Progenitor cell of endocrine pancreas (in vitro differentiated cells): ENCODE data around the gene OSBP2. TPM values are rescaled to one million over a fixed set of nuclear protein-coding genes. Genes with fewer than 3 reads are reported as not detected.
"Not testable (repeated sequence)": the region's sequence is repeated elsewhere in the genome, so short reads cannot be mapped to it uniquely, and the experiment has no call there.

ENCODE experiments used
- DNase-seq: peaks from one replicate; pipeline ENCODE4 v3.0.0; 2021; ENCODE audit warnings: low spot score; ENCODE audit not compliant: unreplicated experiment
- H3K27ac Mint-ChIP-seq: 2 replicates; pipeline ENCODE4 v1.8.0; 2021; ENCODE audit warnings: mild to moderate bottlenecking, moderate library complexity, mixed read lengths
- H3K27me3 Mint-ChIP-seq: 2 replicates; pipeline ENCODE4 v1.8.0; 2021; ENCODE audit warnings: mixed read lengths
- H3K36me3 Mint-ChIP-seq: 2 replicates; pipeline ENCODE4 v1.8.0; 2022; ENCODE audit warnings: mixed read lengths; ENCODE audit not compliant: insufficient read depth
- H3K4me1 Mint-ChIP-seq: 2 replicates; pipeline ENCODE4 v1.8.0; 2021; ENCODE audit warnings: low read depth, mixed read lengths
- H3K4me3 Mint-ChIP-seq: 2 replicates; pipeline ENCODE4 v1.8.0; 2021; ENCODE audit warnings: low read depth, mild to moderate bottlenecking, moderate library complexity, mixed read lengths
- H3K9me3 Mint-ChIP-seq: 2 replicates; pipeline ENCODE4 v1.8.0; 2021; ENCODE audit warnings: low read depth, mixed read lengths
- total RNA-seq: library from RNA; stranded (reverse); gene quantifications from 2 replicates; pipeline ENCODE4 v1.2.1, GENCODE V29; 2021
- TF ChIP-seq, protein P1 (sequence below): fragments of 200-600 bp; sonication (generic); IDR thresholded peaks from one replicate; pipeline ENCODE4 v1.5.0; 2021; ENCODE audit warnings: antibody characterized with exemption, mild to moderate bottlenecking; ENCODE audit not compliant: unreplicated experiment

Gene OSBP2
- total RNA-seq, 1 donor from 2014 or later = 8.3 TPM

DNA sequence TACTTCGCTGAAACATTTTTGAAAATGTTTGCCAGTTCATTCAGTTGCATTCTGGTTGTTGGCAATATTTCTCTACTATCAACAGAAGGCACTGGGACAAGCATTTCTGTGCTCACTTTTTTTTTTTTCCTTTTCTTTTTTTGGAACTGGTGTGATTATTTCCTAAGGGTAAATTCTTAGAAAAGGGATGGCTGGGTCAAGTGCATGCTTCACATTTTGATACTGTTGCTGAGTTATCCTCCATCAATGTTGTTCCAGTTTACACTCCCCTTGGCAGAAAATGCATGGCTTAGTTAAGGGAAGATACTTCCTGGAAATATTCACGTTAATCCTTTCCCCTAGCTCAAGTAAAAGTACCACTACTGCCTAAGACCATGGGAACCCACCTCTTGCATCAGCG, 81.8 kb downstream of the OSBP2 start:
- no peak overlapping the region for H3K27ac Mint-ChIP-seq
- peaks cover 1% of the 10 kb centered on the region for H3K4me1 Mint-ChIP-seq
- no peak for DNase-seq
- H3K9me3 Mint-ChIP-seq = no peaks in the 10 kb centered on the region
- H3K27me3 Mint-ChIP-seq = no peaks in the 10 kb centered on the region
- TF ChIP-seq, protein P1, sequence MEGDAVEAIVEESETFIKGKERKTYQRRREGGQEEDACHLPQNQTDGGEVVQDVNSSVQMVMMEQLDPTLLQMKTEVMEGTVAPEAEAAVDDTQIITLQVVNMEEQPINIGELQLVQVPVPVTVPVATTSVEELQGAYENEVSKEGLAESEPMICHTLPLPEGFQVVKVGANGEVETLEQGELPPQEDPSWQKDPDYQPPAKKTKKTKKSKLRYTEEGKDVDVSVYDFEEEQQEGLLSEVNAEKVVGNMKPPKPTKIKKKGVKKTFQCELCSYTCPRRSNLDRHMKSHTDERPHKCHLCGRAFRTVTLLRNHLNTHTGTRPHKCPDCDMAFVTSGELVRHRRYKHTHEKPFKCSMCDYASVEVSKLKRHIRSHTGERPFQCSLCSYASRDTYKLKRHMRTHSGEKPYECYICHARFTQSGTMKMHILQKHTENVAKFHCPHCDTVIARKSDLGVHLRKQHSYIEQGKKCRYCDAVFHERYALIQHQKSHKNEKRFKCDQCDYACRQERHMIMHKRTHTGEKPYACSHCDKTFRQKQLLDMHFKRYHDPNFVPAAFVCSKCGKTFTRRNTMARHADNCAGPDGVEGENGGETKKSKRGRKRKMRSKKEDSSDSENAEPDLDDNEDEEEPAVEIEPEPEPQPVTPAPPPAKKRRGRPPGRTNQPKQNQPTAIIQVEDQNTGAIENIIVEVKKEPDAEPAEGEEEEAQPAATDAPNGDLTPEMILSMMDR = no peak
- no peaks in the 10 kb centered on the region for H3K36me3 Mint-ChIP-seq
- no peak overlapping the region for H3K4me3 Mint-ChIP-seq

DNA sequence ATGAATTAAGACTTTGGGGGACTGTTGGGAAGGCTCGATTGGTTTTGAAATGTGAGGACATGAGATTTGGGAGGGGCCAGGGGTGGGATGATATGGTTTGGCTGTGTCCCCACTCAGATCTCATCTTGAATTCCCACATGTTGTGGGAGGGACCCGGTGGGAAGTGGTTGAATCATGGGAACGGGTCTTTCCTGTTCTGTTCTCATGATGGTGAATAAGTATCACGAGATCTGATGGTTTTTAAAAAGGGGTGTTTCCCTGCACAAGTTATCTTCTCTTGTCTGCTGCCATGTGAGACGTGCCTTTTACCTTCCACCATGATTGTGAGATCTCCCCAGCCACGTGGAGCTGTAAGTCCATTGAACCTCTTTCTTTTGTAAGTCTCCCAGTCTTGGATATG, 82.5 kb downstream of the OSBP2 start:
- not testable (repeated sequence) for DNase-seq, H3K27ac Mint-ChIP-seq, H3K27me3 Mint-ChIP-seq, H3K36me3 Mint-ChIP-seq, H3K4me1 Mint-ChIP-seq, H3K9me3 Mint-ChIP-seq, H3K4me3 Mint-ChIP-seq

DNA sequence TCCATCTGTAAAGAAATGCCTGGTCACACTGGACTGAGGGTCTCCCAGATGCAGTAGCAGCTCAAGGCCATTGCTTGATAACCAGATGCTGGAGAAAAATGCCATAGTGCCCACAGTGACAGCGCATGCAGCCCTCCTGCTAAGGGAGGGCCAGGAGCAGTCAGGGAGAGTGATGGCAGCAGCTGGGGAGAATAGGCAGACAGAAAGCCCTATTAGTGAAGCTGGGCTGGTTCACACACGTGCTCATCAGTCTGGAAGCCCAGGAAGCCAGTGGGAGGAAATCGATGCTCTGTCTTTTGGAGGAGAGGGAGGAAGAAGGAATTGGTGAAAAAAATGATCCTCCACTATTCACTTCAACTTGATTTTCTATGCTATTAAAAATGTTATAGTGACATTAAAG, 82.9 kb downstream of the OSBP2 start:
- Mint-ChIP-seq H3K4me3 (no peak overlapping the region), H3K27me3 (no peaks in the 10 kb centered on the region), H3K4me1 (peaks cover 2% of the 10 kb centered on the region), H3K36me3 (no peaks in the 10 kb centered on the region), H3K9me3 (no peaks in the 10 kb centered on the region), H3K27ac (peak overlapping the region; percentile 46)
- no peak for DNase-seq
- TF ChIP-seq, protein P1 = no peak

DNA sequence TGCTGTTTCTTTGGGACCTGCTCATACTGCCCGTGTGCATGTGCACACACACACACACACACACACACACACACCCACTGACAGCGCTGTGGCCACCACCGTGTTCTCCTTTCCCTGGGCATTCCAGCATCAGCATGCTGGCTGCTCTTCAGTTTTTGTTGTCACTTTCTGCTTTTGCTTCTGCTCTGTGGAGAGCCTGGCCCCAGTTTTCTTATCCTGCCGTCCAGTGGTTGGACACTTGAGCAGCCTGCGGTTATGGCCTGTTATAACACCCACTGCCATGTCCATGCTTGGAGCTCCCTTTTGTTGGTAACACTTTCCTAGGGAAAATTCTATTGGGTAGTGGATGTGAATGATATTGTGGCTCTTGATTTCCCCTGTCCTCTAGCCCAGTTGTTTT, 83.6 kb downstream of the OSBP2 start:
- TF ChIP-seq, protein P1 = no peak
- Mint-ChIP-seq H3K27ac (no peak overlapping the region), H3K36me3 (no peaks in the 10 kb centered on the region), H3K9me3 (no peaks in the 10 kb centered on the region), H3K4me3 (no peak overlapping the region), H3K27me3 (no peaks in the 10 kb centered on the region), H3K4me1 (peaks cover 2% of the 10 kb centered on the region)
- DNase-seq = no peak

DNA sequence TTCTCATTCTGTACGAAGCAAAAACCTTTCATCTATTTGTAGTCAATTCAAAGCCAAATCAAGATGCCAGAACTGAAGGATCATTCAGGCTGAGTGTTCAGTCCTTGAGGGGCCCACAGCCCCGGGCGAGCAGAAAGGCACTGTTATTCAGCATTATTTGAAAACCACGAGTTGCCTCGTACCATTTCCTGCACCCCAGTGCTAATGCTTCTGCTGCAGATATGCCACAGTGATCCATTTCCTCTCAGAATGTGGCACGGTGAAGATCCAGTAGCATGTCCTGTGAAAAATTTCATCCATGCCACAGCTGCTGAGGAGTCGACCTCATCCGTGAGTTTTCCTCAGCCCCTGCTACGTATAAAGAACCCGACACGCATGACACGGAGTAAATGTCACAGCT, 85.4 kb downstream of the OSBP2 start:
- Mint-ChIP-seq H3K4me3 (no peak overlapping the region), H3K27ac (no peak overlapping the region), H3K36me3 (no peaks in the 10 kb centered on the region), H3K9me3 (no peaks in the 10 kb centered on the region), H3K27me3 (no peaks in the 10 kb centered on the region), H3K4me1 (peaks cover 2% of the 10 kb centered on the region)
- no peak for DNase-seq
- TF ChIP-seq, protein P1 = no peak

DNA sequence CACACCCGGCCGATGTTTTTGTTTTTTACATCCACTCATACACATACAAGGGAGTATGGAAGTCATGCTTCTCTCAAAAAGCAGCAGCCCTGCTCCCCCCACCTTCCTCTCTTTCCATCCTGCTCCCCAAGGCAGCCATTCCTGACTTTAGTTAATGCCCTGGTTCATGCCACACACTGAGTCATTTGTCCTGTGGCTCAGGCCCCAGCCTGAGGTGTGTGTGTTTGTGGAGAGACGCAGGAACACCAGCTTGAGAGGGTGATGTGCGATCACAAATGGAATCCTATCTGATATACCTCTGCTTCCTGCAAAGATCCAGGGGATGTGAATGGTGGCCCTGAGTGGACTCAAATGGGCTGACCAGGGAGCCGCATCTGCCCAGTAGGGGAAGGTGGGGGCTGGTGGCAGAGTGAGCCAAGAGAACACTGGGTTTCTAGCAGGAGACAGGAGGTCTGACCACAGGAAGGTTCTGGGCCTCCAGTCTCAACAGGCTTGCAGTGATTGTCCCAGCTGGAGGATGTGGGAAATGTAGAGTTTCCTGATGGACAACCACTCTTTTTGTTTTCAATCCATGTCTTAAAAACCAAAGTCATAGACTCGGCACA, 86.7 kb downstream of the OSBP2 start:
- Mint-ChIP-seq H3K9me3 (no peaks in the 10 kb centered on the region), H3K27me3 (no peaks in the 10 kb centered on the region), H3K4me1 (peaks cover 4% of the 10 kb centered on the region), H3K4me3 (no peak overlapping the region), H3K36me3 (no peaks in the 10 kb centered on the region), H3K27ac (no peak overlapping the region)
- DNase-seq = no peak
- TF ChIP-seq, protein P1 = no peak
